Activated naive CD4-positive, alpha-beta T cell treated with Interleukin-2 at 50 U/mL for 16 hours (primary cell): ENCODE data around the gene MYD88.

Experiments
- DNase-seq: peaks from one replicate; pipeline ENCODE4 v3.0.0-alpha.2; 2020

MYD88 gene

GRCh38 chr3:38114052-38114874 is 24.2 kb upstream of the MYD88 start:
- no peak for DNase-seq

GRCh38 chr3:38114875-38115644 is 23.4 kb upstream of the MYD88 start:
- DNase-seq: no peak

- no peak for DNase-seq
Observed at GRCh38 chr3:38115645-38116427, 22.6 kb upstream of the MYD88 start.

- no peak for DNase-seq
Observed at GRCh38 chr3:38116471-38117162, 21.8 kb upstream of the MYD88 start.

DNA sequence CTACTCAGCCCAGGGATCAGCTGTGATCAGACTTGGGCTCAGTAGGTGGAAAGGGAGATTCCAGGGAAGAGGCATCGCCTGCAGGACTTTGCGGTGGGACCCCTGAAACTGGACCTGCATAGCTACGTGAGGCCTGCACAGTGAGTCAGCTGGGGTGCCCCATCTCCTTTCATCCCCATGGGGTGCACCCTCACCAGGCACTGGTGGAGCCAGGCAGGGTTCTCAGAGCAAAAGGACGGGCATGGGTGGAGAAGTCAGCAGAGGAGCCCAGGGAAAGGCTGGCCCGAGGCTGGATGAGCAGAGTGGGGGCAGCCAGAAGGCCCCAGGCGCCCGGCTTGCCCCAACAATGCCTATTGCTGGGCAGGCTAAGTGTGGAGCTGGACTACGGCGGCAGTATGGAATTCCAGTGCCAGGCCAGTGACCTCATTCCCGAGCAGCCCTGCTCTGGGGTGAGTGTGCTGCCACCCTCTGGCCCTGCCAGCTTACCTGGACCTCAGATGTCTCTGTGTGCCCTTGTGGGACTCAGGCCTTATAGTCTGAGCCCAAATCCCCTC is 21.2 kb upstream of the MYD88 start:
- no peak for DNase-seq

- DNase-seq: peak; percentile 76
Observed at GRCh38 chr3:38117748-38118420, 20.6 kb upstream of the MYD88 start.

DNA sequence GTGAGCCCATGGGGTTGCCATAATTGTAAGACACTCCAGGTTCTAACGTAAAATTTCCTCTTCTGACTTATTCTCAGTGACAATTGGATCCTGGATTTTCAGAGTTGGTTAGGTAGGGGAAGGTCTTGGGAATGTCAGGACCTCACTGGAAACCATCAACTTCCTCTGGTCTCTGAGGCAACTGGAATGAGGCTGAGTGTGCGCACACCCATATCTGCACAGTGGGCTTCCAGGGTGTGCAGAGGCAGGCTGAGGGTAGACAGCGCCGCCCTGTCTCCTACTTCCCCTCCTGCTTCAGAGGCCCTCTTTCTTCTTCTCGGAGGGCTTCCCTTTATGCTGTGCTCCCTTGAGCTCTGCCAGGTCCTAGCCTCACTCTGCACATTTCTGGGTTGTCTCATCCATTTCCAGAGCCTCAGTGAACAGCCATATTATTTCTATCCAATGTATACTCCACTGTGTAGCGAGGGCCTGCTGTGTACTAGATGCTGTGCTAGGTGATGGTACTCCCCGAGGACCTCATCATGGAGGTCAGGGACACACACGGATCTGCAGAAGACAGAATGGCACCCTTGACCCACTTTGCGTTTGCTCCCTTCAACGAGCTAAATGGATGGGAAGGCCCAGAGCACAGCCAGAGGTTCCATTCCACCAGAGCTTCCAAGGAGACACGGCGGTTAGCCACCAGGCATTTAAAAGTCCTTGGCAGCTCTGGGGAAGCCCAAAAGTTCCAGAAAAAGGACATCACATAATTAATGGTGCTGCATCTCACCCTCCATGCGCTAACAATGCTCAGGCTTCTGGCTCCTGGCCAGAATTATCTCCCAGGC is 19.8 kb upstream of the MYD88 start:
- DNase-seq: no peak

GRCh38 chr3:38119248-38119544 is 19.3 kb upstream of the MYD88 start:
- DNase-seq: no peak

DNA sequence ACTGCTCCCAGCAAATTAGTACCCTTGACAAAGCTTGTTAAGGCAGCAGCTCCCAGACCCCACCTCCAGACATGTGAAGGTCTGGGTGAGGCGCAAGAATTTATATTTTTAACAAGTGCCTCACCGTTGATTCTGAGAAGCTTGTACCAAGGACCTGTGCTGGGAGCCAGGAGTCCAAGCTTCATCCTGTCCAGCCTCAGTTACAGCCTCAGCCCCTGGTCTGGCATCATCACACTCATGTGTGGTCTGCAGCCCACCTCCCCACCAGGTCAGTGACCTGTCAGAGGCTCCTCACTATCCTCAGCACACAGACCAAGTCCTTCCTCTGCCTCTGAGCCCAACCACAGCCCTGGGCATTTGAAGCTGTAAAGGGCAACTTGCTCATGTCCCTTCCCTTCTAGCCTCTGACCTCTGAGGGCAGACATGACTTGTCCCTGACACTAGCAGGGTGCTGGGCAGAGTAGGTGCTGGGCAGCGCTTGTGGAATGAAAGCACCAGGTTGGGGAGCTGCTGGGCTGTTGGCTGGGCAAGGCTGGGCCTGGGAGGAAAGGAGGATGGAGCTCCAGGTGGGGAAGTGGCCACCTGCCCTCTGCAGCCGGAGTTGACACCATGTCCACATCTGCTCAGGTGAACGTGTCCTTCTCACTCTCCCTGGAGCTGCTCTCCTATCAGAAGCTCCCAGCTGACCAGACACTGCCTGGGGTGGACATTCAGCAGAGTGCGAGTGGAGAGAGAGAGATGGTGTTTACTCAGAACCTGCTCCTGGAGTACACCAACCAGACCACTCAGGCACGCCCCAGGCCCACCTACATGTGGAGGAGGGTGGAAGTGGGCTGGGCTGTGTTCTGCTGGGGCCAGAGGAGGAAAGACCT is 18.4 kb upstream of the MYD88 start:
- DNase-seq: no peak

DNA sequence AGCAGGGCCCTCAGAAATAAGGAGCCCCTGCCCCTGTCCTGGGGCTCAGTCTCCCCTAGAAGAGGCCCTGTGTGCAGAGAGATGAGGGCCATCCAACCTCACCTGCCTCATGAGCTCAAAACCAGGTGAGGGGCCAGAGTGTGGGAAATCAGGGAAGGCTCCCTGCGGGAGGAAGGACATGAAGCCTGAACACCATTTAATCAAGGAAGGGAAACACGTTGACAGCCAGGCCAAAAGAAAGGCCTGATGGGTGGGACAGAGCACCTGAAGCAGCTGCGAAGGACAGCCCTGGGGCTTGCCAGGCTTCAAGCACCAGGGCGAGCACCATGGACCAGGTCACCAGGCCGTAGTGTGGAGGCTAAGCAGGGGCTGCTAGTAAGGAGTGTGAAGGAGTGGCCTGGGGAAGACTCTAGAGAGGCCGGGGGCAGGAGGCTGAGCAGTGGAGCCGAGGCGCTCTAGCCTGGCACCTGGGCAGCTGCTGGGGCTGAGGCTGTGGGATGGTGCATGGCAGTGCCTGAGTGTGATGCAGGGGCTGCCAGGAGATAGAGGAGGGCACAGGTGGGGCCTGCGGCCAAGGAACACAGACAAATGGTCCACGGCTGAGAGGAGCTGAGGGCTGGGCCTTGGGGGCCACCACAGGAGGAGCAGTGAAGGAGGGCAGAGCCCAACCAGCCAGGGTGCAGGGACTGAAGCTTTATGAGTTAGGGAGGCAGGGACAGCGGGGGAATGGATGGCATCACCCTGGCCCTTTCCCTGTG is 17.6 kb upstream of the MYD88 start:
- DNase-seq: no peak

GRCh38 chr3:38121451-38121831 is 17.0 kb upstream of the MYD88 start:
- DNase-seq: no peak

- DNase-seq: no peak
Observed at GRCh38 chr3:38121832-38122461, 16.5 kb upstream of the MYD88 start.

DNA sequence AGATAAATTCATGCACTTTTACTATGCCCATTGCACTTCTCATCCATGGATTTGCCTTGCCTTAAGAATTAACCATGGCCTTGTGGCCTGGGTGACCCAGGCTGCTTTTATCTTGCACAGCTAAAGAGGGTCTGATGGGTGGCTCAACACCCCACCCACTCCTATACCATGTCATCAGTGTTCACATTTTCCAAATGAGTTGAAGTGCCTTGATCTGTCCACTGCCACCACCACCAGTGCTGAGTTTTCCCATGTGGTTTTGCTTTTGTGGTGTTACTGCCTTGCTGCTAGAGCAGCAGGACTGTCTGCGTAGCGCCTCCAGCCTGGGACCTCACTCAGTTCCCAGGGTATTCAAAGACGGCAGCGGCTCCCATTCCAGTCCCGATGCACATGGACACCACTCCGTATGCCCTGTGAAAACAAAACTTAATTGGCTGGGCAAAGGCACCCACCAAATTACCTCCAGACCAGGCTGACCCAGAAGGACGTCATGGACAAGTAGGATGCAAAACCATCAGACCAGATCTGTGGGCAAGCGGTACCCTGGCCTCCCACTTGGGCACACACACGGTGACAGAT is 15.7 kb upstream of the MYD88 start:
- DNase-seq: no peak

GRCh38 chr3:38124324-38125122 is 13.9 kb upstream of the MYD88 start:
- no peak for DNase-seq

DNA sequence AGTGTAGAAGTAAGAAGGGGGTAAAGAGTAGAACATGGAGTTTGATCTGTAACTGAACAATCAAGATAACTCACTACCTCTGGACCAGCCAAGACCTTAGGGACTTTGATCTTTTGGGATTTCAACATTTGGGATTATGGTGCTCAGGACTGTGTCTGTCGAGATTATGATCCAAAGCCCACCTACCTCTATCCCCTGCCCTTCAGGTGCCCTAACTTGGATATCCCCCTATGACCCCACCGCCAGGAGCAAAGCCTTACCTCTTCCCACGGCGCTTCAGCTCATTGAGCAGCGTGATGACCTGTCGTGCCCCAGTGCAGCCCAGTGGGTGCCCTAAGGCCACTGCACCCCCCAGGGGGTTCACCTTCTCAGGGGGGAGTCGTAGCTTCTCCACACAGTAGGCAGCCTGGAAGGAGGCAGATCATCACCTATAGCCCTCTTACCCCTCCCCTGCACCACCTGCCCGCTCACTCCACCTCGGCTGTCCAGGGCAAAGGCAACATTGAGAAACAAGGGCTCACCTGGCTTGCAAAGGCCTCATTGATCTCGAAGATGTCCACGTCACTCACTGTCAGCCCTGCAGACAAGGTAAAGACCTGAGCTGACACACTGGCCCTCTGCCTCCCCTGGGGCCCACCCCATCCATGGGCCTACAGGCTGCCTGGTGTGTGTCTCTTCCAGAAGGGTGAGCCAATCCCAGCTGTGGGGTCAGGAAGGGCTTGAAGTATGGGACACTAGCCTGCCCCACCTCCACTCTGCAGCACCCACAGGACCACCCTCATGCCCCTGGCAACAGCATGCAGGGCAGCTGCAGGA is 12.9 kb upstream of the MYD88 start:
- DNase-seq: no peak

GRCh38 chr3:38126121-38126892 is 12.2 kb upstream of the MYD88 start:
- DNase-seq: no peak
